K562 (cell line): ENCODE data around the gene VGF. TPM values are rescaled to one million over a fixed set of nuclear protein-coding genes. Genes with fewer than 3 reads are reported as not detected.

Source experiments
- BHLHE40 ChIP-seq: IDR thresholded peaks from 2 replicates; pipeline ENCODE4 v1.6.1; 2011; ENCODE audit warnings: low read length, improper control_type of control experiment
- BRF1 ChIP-seq: IDR thresholded peaks from 3 replicates; pipeline ENCODE4 v1.6.1; 2011; ENCODE audit warnings: borderline replicate concordance, mild to moderate bottlenecking; ENCODE audit not compliant: insufficient read length; ENCODE audit errors: extremely low read depth
- HOMEZ ChIP-seq: fragments of 250-450 bp; sonication (Bioruptor Pico); IDR thresholded peaks from 2 replicates; pipeline ENCODE4 v1.4.0; 2020; ENCODE audit warnings: mild to moderate bottlenecking, moderate library complexity
- ILF3 ChIP-seq: fragments of 450-650 bp; IDR thresholded peaks from 2 replicates; pipeline ENCODE4 v1.6.1; 2018; ENCODE audit warnings: antibody characterized with exemption, mild to moderate bottlenecking, moderate library complexity, borderline replicate concordance
- JUND ChIP-seq, 2 experiments: IDR thresholded peaks; 2 replicates in 1 of 2; 3 replicates in 1 of 2; pipeline ENCODE4 v1.6.1; 2011; ENCODE audit warnings: borderline replicate concordance in 2 of 2, low read depth in 2 of 2, low read length in 2 of 2, improper control_type of control experiment in 1 of 2, missing biosample characterization in 1 of 2, missing genetic modification characterization in 1 of 2, missing genetic modification reagents in 1 of 2
- KDM1A ChIP-seq, 2 experiments: fragments of 450-650 bp; IDR thresholded peaks; 2 replicates each; pipeline ENCODE4 v1.6.1; 2016; ENCODE audit warnings: mild to moderate bottlenecking in 2 of 2
- MEF2D ChIP-seq: conservative IDR thresholded peaks from 2 replicates; pipeline ENCODE4 v1.6.1; 2016; ENCODE audit warnings: low read depth, missing genetic modification characterization, missing compliant biosample characterization
- MIER1 ChIP-seq: fragments of 450-650 bp; IDR thresholded peaks from 2 replicates; pipeline ENCODE4 v1.6.1; 2016; ENCODE audit warnings: antibody characterized with exemption, mild to moderate bottlenecking, low read depth
- NFIX ChIP-seq: fragments of 250-450 bp; sonication (Bioruptor Pico); IDR thresholded peaks from 2 replicates; pipeline ENCODE4 v1.4.0; 2020; ENCODE audit warnings: low read depth, mild to moderate bottlenecking, moderate library complexity
- SMARCB1 ChIP-seq: IDR thresholded peaks from 2 replicates; pipeline ENCODE4 v1.6.1; 2011; ENCODE audit warnings: improper control_type of control experiment, low read depth; ENCODE audit not compliant: insufficient read length
- TCF15 ChIP-seq: fragments of 250-450 bp; sonication (Bioruptor Pico); IDR thresholded peaks from 2 replicates; pipeline ENCODE4 v1.8.0; 2022; ENCODE audit warnings: moderate library complexity, mild to moderate bottlenecking, inconsistent platforms
- U2AF2 ChIP-seq: fragments of 200-400 bp; formaldehyde crosslinking; optimal IDR thresholded peaks from 2 replicates; pipeline ENCODE3; 2017; ENCODE audit warnings: low read depth, mild to moderate bottlenecking, low read length
- ZFP1 ChIP-seq: fragments of 450-650 bp; formaldehyde crosslinking; IDR thresholded peaks from 2 replicates; pipeline ENCODE4 v1.4.0; 2020; ENCODE audit warnings: mild to moderate bottlenecking, mixed read lengths
- ZNF212 ChIP-seq: fragments of 450-650 bp; formaldehyde crosslinking; IDR thresholded peaks from 2 replicates; pipeline ENCODE4 v1.4.0; 2020; ENCODE audit warnings: mild to moderate bottlenecking
- ZNF512 ChIP-seq: IDR thresholded peaks from 2 replicates; pipeline ENCODE4 v1.6.1; 2016; ENCODE audit warnings: missing genetic modification characterization, missing compliant biosample characterization
- ZNF766 ChIP-seq: fragments of 200-800 bp; sonication (Bioruptor generic); conservative IDR thresholded peaks from 2 replicates; pipeline ENCODE4 v1.6.1; 2016; ENCODE audit warnings: missing genetic modification characterization, missing compliant biosample characterization
- ZNF780A ChIP-seq: fragments of 250-450 bp; sonication (Bioruptor Pico); IDR thresholded peaks from 2 replicates; pipeline ENCODE4 v1.5.0; 2021; ENCODE audit warnings: mild to moderate bottlenecking
- ZSCAN32 ChIP-seq: fragments of 450-650 bp; formaldehyde crosslinking; IDR thresholded peaks from 2 replicates; pipeline ENCODE4 v1.4.0; 2020; ENCODE audit warnings: mild to moderate bottlenecking, moderate library complexity
- polyA plus RNA-seq, 8 experiments: library from polyadenylated mRNA; depleted of rRNA in 4 of 8; stranded (reverse) in 5 of 8; unstranded in 3 of 8; fragments of >200 nt; fragmentation: Nextera tagmentation in 2 of 8; fragmentation: Illumina TruSeq in 1 of 8; extraction: Ambion mirVana in 2 of 8; extraction: Trizol in 1 of 8; gene quantifications; 2 replicates each; pipeline versions ENCODE4 v1.2.1 to v1.2.3, GENCODE V29; 2011 to 2014; ENCODE audit warnings: inconsistent platforms in 1 of 8, missing spikeins in 1 of 8
- total RNA-seq, 7 experiments: library from RNA; depleted of rRNA in 6 of 7; stranded (reverse); fragments of >200 nt in 6 of 7; fragmentation: Illumina TruSeq in 2 of 7; extraction: Trizol in 2 of 7; gene quantifications; 2 replicates each; pipeline versions ENCODE4 v1.2.1 to v1.2.3, GENCODE V29; 2011 to 2021; ENCODE audit warnings: low replicate concordance in 1 of 7
- TF ChIP-seq, protein P1 (sequence below): fragments of 450-650 bp; formaldehyde crosslinking; IDR thresholded peaks from 2 replicates; pipeline ENCODE4 v1.4.0; 2020; ENCODE audit warnings: mild to moderate bottlenecking, mixed read lengths
- TF ChIP-seq, protein P2 (sequence below): sonication (generic); formaldehyde crosslinking; IDR thresholded peaks from 2 replicates; pipeline ENCODE4 v1.9.0; 2022; ENCODE audit warnings: mild to moderate bottlenecking, missing genetic modification reagents

The VGF gene
- total and polyA plus RNA-seq, 9 of the 15 experiments (the other 6 are each of a cell fraction or from before 2014, with no cell fraction given): 0.03 to 5.7 (median 0.34) TPM

- TF ChIP-seq, protein P1, sequence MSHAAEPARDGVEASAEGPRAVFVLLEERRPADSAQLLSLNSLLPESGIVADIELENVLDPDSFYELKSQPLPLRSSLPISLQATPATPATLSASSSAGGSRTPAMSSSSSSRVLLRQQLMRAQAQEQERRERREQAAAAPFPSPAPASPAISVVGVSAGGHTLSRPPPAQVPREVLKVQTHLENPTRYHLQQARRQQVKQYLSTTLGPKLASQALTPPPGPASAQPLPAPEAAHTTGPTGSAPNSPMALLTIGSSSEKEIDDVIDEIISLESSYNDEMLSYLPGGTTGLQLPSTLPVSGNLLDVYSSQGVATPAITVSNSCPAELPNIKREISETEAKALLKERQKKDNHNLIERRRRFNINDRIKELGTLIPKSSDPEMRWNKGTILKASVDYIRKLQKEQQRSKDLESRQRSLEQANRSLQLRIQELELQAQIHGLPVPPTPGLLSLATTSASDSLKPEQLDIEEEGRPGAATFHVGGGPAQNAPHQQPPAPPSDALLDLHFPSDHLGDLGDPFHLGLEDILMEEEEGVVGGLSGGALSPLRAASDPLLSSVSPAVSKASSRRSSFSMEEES (CRISPR knock-in tag): no peak
- TF ChIP-seq ZFP1 (CRISPR knock-in tag): no peak
- TF ChIP-seq MEF2D (tag): no peak
- TF ChIP-seq JUND (IDR thresholded peaks at IDR 0.05; ENCODE audit: borderline replicate concordance, low read depth, low read length): peak; percentile 17; the same call in 1 of the 2 replicates
- TF ChIP-seq JUND (tag; IDR thresholded peaks at IDR 0.05; ENCODE audit: borderline replicate concordance, low read depth, low read length): no peak
- TF ChIP-seq ZSCAN32 (CRISPR knock-in tag): no peak
- TF ChIP-seq U2AF2: no peak
- no peak for TF ChIP-seq SMARCB1
- TF ChIP-seq ZNF766 (CRISPR knock-in tag): no peak
- no peak for TF ChIP-seq ZNF212
- peak; percentile 37 to 50; a peak in 1 of 4 replicates for TF ChIP-seq KDM1A (IDR thresholded peaks at IDR 0.05)
- TF ChIP-seq TCF15 (CRISPR knock-in tag): no peak
- no peak for TF ChIP-seq ILF3
- no peak for TF ChIP-seq HOMEZ (CRISPR knock-in tag)
- no peak for TF ChIP-seq ZNF780A (CRISPR knock-in tag)
- TF ChIP-seq BRF1: no peak
- no peak for TF ChIP-seq NFIX
- peak; percentile 57 for TF ChIP-seq BHLHE40
- peak; percentile 42; the same call in 1 of the 2 replicates for TF ChIP-seq ZNF512 (tag)
- TF ChIP-seq MIER1: no peak
- TF ChIP-seq, protein P2, sequence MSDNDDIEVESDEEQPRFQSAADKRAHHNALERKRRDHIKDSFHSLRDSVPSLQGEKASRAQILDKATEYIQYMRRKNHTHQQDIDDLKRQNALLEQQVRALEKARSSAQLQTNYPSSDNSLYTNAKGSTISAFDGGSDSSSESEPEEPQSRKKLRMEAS (CRISPR knock-in tag): no peak
These were observed 1.7 kb upstream of the VGF start (continued) for GRCh38 chr7:101166909-101167644.
